Progenitor cell of endocrine pancreas (in vitro differentiated cells): ENCODE data around the gene MRPL9. TPM values are rescaled to one million over a fixed set of nuclear protein-coding genes. Genes with fewer than 3 reads are reported as not detected.

Source experiments
- DNase-seq: peaks from one replicate; pipeline ENCODE4 v3.0.0; 2021; ENCODE audit warnings: low spot score; ENCODE audit not compliant: unreplicated experiment
- H3K27ac Mint-ChIP-seq: 2 replicates; pipeline ENCODE4 v1.8.0; 2021; ENCODE audit warnings: mild to moderate bottlenecking, moderate library complexity, mixed read lengths
- H3K27me3 Mint-ChIP-seq: 2 replicates; pipeline ENCODE4 v1.8.0; 2021; ENCODE audit warnings: mixed read lengths
- H3K36me3 Mint-ChIP-seq: 2 replicates; pipeline ENCODE4 v1.8.0; 2022; ENCODE audit warnings: mixed read lengths; ENCODE audit not compliant: insufficient read depth
- H3K4me1 Mint-ChIP-seq: 2 replicates; pipeline ENCODE4 v1.8.0; 2021; ENCODE audit warnings: low read depth, mixed read lengths
- H3K4me3 Mint-ChIP-seq: 2 replicates; pipeline ENCODE4 v1.8.0; 2021; ENCODE audit warnings: low read depth, mild to moderate bottlenecking, moderate library complexity, mixed read lengths
- H3K9me3 Mint-ChIP-seq: 2 replicates; pipeline ENCODE4 v1.8.0; 2021; ENCODE audit warnings: low read depth, mixed read lengths
- total RNA-seq: library from RNA; stranded (reverse); gene quantifications from 2 replicates; pipeline ENCODE4 v1.2.1, GENCODE V29; 2021
- TF ChIP-seq, protein P1 (sequence below): fragments of 200-600 bp; sonication (generic); IDR thresholded peaks from one replicate; pipeline ENCODE4 v1.5.0; 2021; ENCODE audit warnings: antibody characterized with exemption, mild to moderate bottlenecking; ENCODE audit not compliant: unreplicated experiment

MRPL9 gene
- total RNA-seq, 1 donor from 2014 or later = 79.4 TPM

DNA sequence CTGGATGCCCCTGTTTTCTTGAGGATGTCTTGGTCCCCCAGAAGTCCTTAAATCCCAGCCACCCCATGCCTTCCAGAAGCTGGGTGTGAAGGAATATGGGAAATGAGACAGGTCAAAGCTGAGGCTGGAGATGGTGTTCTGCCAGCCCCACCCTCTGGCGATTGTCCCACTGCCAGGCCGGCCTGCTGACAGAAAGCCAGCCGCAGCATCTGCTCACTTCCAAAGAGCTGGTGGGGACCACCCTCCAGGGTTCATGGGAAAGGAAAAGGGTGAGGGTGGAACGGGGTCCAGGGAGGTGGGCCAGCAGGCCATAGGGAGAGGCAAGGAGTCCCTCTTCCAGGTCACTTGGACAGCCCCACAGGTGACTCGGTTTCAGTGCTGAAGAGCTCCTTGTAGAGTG is 43.8 kb upstream of the MRPL9 start:
- Mint-ChIP-seq H3K9me3 (no peaks in the 10 kb centered on the region), H3K27ac (no peak overlapping the region), H3K27me3 (peaks cover 36% of the 10 kb centered on the region), H3K4me1 (no peaks in the 10 kb centered on the region), H3K4me3 (no peak overlapping the region), H3K36me3 (no peaks in the 10 kb centered on the region)
- TF ChIP-seq, protein P1, sequence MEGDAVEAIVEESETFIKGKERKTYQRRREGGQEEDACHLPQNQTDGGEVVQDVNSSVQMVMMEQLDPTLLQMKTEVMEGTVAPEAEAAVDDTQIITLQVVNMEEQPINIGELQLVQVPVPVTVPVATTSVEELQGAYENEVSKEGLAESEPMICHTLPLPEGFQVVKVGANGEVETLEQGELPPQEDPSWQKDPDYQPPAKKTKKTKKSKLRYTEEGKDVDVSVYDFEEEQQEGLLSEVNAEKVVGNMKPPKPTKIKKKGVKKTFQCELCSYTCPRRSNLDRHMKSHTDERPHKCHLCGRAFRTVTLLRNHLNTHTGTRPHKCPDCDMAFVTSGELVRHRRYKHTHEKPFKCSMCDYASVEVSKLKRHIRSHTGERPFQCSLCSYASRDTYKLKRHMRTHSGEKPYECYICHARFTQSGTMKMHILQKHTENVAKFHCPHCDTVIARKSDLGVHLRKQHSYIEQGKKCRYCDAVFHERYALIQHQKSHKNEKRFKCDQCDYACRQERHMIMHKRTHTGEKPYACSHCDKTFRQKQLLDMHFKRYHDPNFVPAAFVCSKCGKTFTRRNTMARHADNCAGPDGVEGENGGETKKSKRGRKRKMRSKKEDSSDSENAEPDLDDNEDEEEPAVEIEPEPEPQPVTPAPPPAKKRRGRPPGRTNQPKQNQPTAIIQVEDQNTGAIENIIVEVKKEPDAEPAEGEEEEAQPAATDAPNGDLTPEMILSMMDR = no peak
- DNase-seq = no peak

DNA sequence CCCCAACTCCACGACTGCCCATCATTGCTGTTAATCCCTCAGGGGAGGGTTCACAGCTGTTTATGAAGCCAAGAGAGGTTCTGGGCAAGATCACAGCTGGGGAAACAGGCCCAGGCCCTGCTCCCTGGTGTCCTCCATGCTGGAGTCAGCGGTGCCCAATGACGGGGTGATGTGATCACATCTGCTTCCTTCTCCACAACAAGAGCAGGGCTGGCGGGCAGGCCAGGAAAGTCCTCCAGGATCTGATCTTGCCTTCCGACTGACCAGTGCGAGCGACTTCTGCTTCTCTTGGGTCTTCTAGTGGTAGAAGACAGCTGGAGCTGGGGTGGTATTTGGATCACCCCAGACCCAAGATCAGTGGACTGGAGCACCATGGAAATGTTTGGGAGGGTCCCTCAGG is 42.9 kb upstream of the MRPL9 start:
- TF ChIP-seq, protein P1 = no peak
- Mint-ChIP-seq H3K9me3 (no peaks in the 10 kb centered on the region), H3K36me3 (no peaks in the 10 kb centered on the region), H3K4me1 (no peaks in the 10 kb centered on the region), H3K27ac (no peak overlapping the region), H3K27me3 (peaks cover 36% of the 10 kb centered on the region), H3K4me3 (no peak overlapping the region)
- no peak for DNase-seq

DNA sequence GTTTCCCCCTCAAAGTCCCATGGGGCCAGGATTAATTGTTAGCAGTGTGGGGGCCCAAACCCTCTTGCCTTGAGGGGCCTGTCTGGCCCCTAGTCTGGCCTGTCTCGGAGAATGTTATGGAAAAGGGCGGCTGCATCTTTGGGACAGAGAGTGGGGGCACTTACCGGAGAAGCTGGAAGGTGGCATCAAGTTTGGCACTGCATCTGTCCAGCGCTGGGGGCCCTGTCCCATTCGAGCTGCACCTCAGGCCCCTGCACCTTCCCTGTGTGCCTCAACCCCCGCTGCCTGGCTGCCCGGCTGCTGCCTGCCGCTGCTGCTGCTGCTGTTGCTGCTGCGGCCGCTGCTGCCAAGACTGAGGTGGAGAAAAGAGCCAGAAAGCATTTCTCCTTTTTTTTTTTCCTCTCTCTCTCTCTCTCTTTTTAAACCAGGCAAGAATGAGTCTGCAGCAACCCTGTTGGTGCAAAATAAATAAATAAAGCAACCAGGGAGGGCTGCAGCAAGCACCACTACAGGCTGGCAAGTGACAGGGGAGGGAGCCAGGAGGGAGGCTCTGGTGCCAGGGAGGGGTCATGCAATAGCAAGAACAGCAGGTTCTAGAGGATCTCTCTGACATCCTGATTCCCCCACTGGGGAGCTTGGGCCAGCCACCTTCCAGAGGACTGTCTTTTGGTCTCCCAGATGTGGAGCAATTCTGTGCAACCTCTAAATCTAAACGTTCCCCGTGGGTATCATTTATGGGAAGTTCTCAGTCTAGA is 41.9 kb upstream of the MRPL9 start, which contains the start of gene LINGO4:
Gene LINGO4 (minus strand): TSS at position 354 of the 755 bp plus-strand sequence. CDS start 2,715 bp downstream, outside the sequence.
- no peak for DNase-seq
- TF ChIP-seq, protein P1 = no peak
- no peak within 1 kb of the TSS for H3K4me3 Mint-ChIP-seq
- H3K36me3 Mint-ChIP-seq = no peaks in the 10 kb centered on the region
- no peaks in the 10 kb centered on the region for H3K4me1 Mint-ChIP-seq
- H3K27me3 Mint-ChIP-seq = peaks cover 36% of the 10 kb centered on the region
- no peak within 1 kb of the TSS for H3K27ac Mint-ChIP-seq
- no peaks in the 10 kb centered on the region for H3K9me3 Mint-ChIP-seq

DNA sequence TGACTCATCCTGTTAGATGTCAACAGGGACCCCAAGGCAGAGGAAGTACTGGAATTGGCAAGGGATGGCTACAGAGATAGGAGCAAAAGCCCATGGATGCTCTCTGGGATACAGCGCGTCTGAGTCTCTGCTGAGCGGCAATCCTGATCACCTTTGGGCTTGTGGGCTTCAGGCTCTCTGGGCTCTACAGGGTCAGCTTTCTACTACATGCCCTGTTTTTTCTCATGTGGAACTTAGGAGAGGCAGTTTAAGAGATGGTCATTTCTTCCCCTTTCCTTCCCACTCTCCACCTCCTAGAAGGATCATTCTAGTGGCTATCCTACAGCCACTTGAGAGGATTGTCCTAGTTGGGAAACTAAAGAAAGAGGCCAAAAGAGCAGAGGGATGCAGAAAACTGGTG is 40.6 kb upstream of the MRPL9 start:
- Mint-ChIP-seq H3K27me3 (peaks cover 49% of the 10 kb centered on the region), H3K27ac (no peak overlapping the region), H3K4me3 (no peak overlapping the region), H3K4me1 (no peaks in the 10 kb centered on the region), H3K36me3 (no peaks in the 10 kb centered on the region), H3K9me3 (no peaks in the 10 kb centered on the region)
- no peak for DNase-seq
- TF ChIP-seq, protein P1 = no peak

DNA sequence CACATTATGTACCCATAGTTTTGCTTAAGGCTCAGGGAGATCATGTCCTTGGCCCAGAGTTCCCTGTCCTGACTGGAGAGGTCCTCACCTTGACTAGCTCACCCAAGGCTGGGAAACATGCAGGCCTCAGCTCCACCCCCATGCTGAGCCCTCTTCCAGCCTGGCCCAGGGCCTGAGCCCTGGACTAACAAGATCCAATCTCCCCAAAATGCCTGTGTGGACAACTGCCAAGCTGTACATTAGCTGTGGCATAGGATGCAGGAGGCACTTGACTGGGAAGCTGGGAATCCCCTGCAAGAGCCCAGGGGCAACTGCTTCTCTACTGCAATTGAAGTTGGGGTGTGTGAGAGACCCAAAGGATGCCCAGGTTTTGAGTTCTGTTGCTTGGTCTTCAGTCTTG is 39.9 kb upstream of the MRPL9 start:
- Mint-ChIP-seq H3K27me3 (peaks cover 46% of the 10 kb centered on the region), H3K36me3 (no peaks in the 10 kb centered on the region), H3K9me3 (no peaks in the 10 kb centered on the region), H3K4me1 (no peaks in the 10 kb centered on the region), H3K4me3 (no peak overlapping the region), H3K27ac (no peak overlapping the region)
- DNase-seq = no peak
- TF ChIP-seq, protein P1 = no peak
